ENCODE results near the gene PCDHB8.
A peak's percentile ranks its signal among the peaks of the same experiment; 100 is the strongest.
"Not testable (repeated sequence)": the region's sequence is repeated elsewhere in the genome, so short reads cannot be mapped to it uniquely, and the experiment has no call there.

PCDHB8 gene

DNA sequence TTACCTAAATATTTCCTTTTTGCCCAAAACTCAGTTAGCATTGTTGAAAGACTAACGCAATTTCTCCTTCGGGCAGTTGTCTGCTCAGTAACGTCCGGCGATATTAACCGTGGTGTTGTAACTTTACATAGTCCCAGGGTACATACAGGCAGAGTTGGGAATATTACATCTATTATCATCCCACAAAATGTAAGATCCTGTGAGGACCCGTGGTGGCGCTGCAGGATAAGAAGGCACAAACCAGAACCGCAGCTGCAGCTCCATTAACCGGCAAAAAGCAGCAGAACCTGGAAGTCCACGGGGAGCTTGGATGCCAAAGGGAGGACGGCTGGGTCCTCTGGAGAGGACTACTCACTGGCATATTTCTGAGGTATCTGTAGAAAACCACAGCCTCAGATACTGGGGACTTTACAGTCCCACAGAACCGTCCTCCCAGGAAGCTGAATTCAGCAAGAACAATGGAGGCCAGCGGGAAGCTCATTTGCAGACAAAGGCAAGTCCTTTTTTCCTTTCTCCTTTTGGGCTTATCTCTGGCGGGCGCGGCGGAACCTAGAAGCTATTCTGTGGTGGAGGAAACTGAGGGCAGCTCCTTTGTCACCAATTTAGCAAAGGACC, at the start of gene PCDHB8:
PCDHB8 (plus strand) TSS at position 214 of the 615 bp plus-strand sequence; CDS start at position 459, 245 bp downstream.
- DNase-seq, result peak; percentile 19 to 47

- peak; percentile 10 to 77 for DNase-seq
Measured at GRCh38 chr5:141135030-141135717, 42.4 kb upstream of the PCDHB8 start, which contains the start of gene PCDHB5. Gene PCDHB5 (plus strand): TSS chr5:141135206. CDS start chr5:141135435, 229 bp downstream.

DNA sequence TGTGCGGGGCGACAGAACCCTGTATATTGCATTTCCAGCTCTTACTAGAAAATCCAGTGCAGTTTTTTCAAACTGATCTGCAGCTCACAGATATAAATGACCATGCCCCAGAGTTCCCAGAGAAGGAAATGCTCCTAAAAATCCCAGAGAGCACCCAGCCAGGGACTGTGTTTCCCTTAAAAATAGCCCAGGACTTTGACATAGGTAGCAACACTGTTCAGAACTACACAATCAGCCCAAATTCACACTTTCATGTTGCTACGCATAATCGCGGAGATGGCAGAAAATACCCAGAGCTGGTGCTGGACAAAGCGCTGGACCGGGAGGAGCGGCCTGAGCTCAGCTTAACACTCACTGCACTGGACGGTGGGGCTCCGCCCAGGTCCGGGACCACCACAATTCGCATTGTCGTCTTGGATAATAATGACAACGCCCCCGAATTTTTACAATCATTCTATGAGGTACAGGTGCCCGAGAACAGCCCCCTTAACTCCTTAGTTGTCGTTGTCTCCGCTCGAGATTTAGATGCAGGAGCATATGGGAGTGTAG, 41.8 kb upstream of the PCDHB8 start:
- DNase-seq, result no peak

DNA sequence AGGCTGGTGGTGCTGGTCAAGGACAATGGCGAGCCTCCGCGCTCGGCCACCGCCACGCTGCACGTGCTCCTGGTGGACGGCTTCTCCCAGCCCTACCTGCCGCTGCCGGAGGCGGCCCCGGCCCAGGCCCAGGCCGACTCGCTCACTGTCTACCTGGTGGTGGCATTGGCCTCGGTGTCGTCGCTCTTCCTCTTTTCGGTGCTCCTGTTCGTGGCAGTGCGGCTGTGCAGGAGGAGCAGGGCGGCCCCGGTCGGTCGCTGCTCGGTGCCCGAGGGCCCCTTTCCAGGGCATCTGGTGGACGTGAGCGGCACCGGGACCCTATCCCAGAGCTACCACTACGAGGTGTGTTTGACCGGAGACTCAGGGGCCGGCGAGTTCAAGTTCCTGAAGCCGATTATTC, 40.2 kb upstream of the PCDHB8 start:
- DNase-seq, result not testable (repeated sequence)

- DNase-seq, result no peak
Measured at GRCh38 chr5:141149812-141150211, 27.8 kb upstream of the PCDHB8 start, which contains the start of gene PCDHB6. Gene PCDHB6 (plus strand): TSS chr5:141150057. CDS start chr5:141150258, 201 bp downstream.

GRCh38 chr5:141150224-141150992, 27.2 kb upstream of the PCDHB8 start:
- no peak for DNase-seq

GRCh38 chr5:141150993-141151325, 26.6 kb upstream of the PCDHB8 start:
- DNase-seq, result no peak

GRCh38 chr5:141151632-141152031, 26.0 kb upstream of the PCDHB8 start:
- not testable (repeated sequence) for DNase-seq

DNA sequence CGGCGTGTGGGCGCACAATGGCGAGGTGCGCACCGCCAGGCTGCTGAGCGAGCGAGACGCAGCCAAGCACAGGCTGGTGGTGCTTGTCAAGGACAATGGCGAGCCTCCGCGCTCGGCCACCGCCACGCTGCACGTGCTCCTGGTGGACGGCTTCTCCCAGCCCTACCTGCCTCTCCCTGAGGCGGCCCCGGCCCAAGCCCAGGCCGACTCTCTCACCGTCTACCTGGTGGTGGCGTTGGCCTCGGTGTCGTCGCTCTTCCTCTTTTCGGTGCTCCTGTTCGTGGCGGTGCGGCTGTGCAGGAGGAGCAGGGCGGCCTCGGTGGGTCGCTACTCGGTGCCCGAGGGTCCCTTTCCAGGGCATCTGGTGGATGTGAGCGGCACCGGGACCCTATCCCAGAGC, 25.5 kb upstream of the PCDHB8 start:
- not testable (repeated sequence) for DNase-seq

GRCh38 chr5:141155540-141156374, 21.8 kb upstream of the PCDHB8 start:
- no peak for DNase-seq

- DNase-seq, result not testable (repeated sequence)
Measured at GRCh38 chr5:141157356-141157755, 20.2 kb upstream of the PCDHB8 start.

- DNase-seq, result not testable (repeated sequence)
Measured at GRCh38 chr5:141157901-141158300, 19.7 kb upstream of the PCDHB8 start.

GRCh38 chr5:141172381-141173204, 5.0 kb upstream of the PCDHB8 start, which contains the start of gene PCDHB7:
Gene PCDHB7 (plus strand): TSS chr5:141172644. CDS start chr5:141172836, 192 bp downstream.
- peak in 1 of 2 experiments; percentile 6 for DNase-seq

- not testable (repeated sequence) for DNase-seq
Measured at GRCh38 chr5:141174291-141175104, 3.1 kb upstream of the PCDHB8 start.

GRCh38 chr5:141175933-141176332, 1.7 kb upstream of the PCDHB8 start:
- DNase-seq, result no peak

DNA sequence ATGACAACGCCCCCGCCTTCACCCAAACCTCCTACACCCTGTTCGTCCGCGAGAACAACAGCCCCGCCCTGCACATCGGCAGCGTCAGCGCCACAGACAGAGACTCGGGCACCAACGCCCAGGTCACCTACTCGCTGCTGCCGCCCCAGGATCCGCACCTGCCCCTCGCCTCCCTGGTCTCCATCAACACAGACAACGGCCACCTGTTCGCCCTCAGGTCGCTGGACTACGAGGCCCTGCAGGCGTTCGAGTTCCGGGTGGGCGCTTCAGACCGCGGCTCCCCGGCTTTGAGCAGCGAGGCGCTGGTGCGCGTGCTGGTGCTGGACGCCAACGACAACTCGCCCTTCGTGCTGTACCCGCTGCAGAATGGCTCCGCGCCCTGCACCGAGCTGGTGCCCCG, 1.8 kb downstream of the PCDHB8 start:
- not testable (repeated sequence) for DNase-seq

DNA sequence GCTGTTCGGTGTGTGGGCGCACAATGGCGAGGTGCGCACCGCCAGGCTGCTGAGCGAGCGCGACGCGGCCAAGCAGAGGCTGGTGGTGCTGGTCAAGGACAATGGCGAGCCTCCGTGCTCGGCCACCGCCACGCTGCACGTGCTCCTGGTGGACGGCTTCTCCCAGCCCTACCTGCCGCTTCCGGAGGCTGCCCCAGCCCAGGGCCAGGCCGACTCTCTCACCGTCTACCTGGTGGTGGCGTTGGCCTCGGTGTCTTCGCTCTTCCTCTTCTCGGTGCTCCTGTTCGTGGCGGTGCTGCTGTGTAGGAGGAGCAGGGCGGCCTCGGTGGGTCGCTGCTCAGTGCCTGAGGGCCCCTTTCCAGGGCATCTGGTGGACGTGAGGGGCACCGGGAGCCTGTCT, 2.3 kb downstream of the PCDHB8 start:
- not testable (repeated sequence) for DNase-seq

GRCh38 chr5:141180313-141180712, 2.7 kb downstream of the PCDHB8 start:
- DNase-seq, result no peak

DNA sequence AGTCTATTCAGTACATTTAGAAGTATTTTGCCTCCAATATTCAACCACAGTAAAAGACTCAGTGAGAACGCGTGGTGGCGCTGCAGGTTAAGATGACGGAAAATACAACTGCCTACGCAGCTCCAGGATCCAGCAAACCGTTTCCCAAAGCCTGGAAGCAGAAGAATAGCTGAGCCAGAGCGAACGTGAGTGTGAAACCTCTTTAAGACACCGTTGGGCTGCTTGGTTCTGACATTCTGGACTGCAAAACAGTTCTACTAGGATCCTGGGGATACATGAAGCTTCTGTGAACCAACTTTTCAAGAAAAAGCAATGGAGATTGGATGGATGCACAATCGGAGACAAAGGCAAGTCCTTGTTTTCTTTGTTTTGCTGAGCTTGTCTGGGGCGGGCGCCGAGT, 4.7 kb downstream of the PCDHB8 start, which contains the start of gene PCDHB16:
PCDHB16 (plus strand) TSS at position 140 of the 400 bp plus-strand sequence; CDS start at position 313, 173 bp downstream.
- no peak for DNase-seq
